ENCODE measurements around the gene AP3B1.

Gene AP3B1

GRCh38 chr5:77996943-77997342 lies 297.6 kb downstream of the AP3B1 start:
- no peak for FAIRE-seq

DNA sequence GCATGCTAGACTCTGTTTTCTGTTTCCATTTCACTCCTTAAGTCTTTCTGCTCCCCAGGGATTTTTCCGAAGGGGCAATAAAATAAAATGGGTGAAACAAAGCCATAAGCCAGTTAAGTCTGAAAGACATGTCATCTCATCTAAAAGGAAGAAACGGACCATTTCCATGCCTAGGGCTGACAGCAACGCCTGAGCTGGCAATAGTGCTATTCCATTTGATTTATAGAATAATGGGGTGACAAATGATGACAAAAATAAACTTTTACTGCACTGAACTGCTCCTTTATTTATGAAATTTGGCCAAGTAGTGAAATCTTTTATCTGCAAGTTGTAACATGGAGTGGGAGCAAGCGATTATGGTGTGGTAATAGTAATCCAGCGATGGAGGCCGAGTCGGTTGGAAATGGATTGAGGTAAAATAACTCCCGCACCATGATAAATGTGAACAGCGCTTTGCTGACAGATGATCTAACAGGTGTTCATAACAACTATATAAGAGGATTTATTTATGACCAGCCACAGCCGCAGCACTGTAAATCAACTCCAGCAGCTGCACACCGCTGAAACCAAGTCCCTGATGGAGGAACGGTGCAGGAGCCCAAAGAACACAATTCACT lies 298.6 kb downstream of the AP3B1 start:
- no peak for FAIRE-seq

- peak; percentile 84 for FAIRE-seq
Observed at GRCh38 chr5:77994943-77995342, 299.6 kb downstream of the AP3B1 start.

- FAIRE-seq = no peak
Observed at GRCh38 chr5:77993855-77994318, 300.6 kb downstream of the AP3B1 start.

DNA sequence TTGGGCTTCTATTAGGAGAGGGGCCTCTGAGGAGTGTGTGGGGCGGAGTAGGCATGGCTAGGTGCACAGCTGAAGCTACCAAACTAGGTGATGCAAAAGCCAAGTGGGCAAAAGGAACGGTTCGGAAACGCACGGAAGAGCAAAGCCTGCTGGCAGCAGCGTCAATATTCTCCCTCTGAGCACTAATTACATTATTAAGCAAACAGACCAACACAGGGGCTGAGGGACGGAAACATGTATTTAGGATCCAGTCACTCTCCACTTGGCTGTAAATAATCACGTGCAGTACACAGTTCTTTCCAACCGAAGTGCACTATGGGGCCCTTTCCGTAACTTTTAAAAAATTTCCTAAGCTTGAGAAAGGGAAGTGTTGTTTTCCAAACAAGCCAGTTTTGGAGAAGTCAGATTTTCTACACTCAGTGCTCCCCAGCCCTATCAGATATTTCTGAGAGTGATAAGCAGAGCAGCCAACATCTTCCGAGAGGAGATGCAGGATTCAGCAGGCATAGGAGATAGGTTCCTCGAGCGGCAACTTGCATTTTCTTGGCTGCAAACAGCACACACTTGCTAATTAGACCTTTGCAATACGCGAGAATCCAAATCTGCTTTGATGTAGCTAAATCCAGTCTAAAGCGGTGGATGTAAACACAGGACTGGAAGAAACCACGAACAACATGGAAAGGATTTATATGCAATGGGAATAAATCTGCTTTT lies 301.2 kb downstream of the AP3B1 start:
- FAIRE-seq = no peak

DNA sequence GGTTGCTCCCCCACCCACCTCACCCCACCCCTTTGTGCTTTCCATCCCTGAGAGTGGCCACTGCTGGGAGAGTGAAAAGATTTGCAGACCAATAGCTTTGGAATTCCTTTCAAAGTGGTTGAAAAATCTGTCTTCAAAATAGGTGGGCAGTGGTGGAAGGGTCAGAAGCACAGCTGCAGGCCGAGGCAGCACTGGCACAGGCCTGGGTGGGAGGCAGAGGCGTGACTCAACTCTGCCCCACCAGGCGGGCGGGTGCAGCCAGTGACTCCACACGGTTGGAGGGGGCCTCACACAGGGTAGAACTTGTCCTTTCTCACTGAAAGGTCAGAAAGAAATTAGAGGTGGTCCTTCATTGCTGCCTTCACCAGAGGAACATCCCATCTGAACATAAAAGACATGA lies 303.4 kb downstream of the AP3B1 start:
- FAIRE-seq = no peak

GRCh38 chr5:77990020-77990419 lies 304.5 kb downstream of the AP3B1 start:
- no peak for FAIRE-seq

DNA sequence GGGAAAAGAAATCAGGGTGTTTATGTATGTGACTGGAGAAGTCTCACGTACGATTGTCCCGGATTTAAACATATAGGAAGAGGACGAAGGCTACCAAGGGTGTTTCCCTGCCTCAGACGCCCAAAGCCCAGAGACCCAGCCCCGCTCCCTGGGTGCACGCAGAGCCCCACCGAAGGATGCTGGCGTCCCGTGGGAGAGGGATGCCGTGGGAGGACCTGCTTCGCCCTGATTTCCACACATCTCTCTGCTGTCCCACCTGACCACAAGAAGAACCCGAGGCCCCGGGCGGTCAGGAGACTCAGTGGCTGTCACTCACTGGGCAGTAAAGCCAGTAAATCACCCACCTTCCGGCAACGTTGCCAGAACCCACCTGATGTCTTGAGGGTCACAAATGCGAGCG lies 306.5 kb downstream of the AP3B1 start:
- no peak for FAIRE-seq

- no peak for FAIRE-seq
Observed at GRCh38 chr5:77987331-77987730, 307.2 kb downstream of the AP3B1 start.

- no peak for FAIRE-seq
Observed at GRCh38 chr5:77986261-77986660, 308.2 kb downstream of the AP3B1 start.

- no peak for FAIRE-seq
Observed at GRCh38 chr5:77985247-77985646, 309.3 kb downstream of the AP3B1 start.

DNA sequence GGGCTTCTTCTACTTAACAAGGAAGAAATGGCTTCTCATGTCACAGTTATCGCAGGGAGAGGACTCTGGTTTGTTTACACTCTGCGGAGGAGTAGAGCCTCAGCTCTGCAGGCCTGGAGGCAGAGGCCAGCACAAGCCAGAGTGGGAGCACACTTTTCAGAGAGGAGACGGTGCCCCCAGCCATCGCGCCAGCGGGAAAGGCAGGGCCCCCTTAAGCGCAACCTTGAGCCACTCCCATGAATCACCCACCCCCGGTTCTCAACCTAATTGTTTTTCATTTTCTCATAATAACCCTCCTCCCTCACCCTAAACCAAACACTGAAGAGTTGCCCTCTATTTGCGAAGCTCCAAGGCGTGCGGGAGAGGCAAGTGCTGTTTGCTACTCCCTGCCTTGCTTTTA lies 309.9 kb downstream of the AP3B1 start:
- no peak for FAIRE-seq

DNA sequence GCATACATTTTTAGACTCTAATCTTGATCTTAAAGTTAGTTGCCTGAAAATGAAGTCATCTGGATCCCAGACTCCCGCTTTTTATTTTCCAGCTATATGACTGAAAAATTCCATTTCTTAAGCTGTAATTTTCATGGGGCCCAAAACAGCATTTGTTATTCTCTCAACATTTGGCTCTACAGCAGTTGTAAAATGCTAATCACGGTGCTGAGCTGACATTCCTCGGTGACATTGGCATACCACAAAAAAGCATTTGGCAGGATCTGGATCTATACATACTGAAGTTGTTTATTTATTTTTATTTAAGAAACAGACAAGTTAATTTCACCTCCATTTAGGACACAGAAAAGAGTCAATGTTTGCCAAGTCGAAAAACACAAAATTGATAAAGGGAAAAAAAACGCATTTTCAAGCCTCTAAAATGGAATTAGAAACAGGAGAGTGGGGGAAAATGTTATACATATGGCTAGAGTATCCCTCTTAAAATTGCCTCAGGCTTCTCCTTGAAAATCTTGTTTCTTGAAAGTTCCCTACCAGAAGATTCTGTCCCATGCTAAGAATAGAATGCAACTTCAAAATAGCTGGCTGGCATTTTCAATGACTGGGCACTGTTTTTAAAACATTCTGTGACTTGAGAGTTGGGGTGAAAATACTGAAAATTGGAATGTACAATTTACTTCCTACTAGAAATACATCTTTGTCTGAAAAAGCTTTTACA lies 310.9 kb downstream of the AP3B1 start:
- no peak for FAIRE-seq

- FAIRE-seq = no peak
Observed at GRCh38 chr5:77981820-77982219, 312.7 kb downstream of the AP3B1 start.

GRCh38 chr5:77974576-77974975 lies 319.9 kb downstream of the AP3B1 start:
- no peak for FAIRE-seq

DNA sequence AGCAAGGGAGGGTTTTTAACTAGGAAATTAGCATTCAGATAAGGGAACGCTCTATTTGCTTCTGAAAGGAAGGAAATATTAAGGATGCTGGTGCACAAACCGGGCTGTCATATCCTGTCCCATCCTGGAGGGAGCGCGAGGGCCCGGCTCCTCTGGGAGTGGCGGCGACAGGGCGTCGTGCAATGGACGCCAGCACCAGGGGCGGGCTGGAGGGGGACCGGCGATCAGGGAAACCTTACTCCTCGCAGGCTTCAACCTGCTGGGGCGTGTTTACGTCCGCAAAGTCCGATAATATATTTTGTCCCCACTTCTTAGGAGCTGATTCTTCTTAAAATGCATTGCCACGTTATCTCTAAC lies 321.3 kb downstream of the AP3B1 start:
- FAIRE-seq = no peak

- no peak for FAIRE-seq
Observed at GRCh38 chr5:77972469-77973252, 321.8 kb downstream of the AP3B1 start.

- no peak for FAIRE-seq
Observed at GRCh38 chr5:77971776-77972468, 322.6 kb downstream of the AP3B1 start.

DNA sequence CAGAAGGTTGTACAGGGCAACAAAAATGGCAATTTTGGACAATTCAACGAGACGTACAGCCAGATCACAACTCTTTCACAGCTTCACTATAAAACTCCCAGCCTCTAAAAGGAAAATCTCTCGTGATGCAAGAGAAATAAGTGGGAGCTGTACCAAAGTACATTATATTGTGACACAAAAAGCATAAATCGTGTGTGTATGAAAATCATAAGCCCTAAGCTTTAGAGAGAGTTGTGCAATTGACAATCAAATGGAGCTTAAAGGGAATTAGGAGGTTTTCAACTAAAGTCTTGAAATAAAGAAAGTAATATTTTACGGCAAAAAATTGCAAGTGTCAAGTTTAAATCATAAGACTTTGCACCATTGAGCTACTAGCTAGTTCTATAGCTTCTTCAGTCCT lies 323.6 kb downstream of the AP3B1 start:
- FAIRE-seq = no peak

DNA sequence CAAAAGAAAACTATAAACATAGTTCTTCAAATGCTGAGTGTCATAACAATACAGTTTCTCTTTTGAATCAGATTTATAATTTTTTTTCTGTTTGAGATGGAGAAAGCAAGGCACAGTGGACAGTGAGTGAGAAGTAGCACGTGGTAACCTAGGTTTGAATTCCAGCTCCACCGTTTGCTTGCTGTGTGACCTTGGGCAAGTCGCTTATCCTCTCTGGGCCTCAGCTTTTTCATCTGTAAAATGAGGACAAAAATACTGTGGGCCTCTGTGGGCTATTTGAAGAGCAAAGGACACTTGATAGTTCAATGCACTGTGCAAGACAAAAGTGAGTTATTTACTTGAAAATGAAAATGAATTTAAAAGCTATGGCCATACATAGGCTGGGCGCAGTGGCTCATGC lies 330.7 kb downstream of the AP3B1 start:
- FAIRE-seq = no peak

- no peak for FAIRE-seq
Observed at GRCh38 chr5:77960863-77961396, 333.6 kb downstream of the AP3B1 start.

- FAIRE-seq = no peak
Observed at GRCh38 chr5:77960305-77960704, 334.2 kb downstream of the AP3B1 start.

All from endometrium (tissue), 2 donors.